Keratinocyte (primary cell): Measurements from ENCODE around the gene MAP4K2. TPM values are rescaled to one million over a fixed set of nuclear protein-coding genes. Genes with fewer than 3 reads are reported as not detected.
A peak's percentile ranks its signal among the peaks of the same experiment; 100 is the strongest.

Experiments used
- DNase-seq: peaks from one replicate; pipeline ENCODE4 v3.0.0-alpha.2; 2011; ENCODE audit warnings: low read depth, missing footprints, low spot score
- FAIRE-seq: peaks from 2 replicates; lab custom pipeline; 2011; peaks lifted over from hg19 to GRCh38; lab: Jason Lieb, UNC
- H2AFZ ChIP-seq: 2 replicates; pipeline ENCODE4 v1.6.0; 2012; ENCODE audit warnings: low read length, control low read depth, inconsistent platforms; ENCODE audit not compliant: control insufficient read depth
- H3K27ac ChIP-seq: 2 replicates; pipeline ENCODE4 v1.5.1; 2011; ENCODE audit warnings: low read length; ENCODE audit not compliant: control insufficient read depth, insufficient read depth
- H3K27me3 ChIP-seq: 3 replicates; pipeline ENCODE4 v1.6.0; 2011; ENCODE audit warnings: low read length; ENCODE audit not compliant: control insufficient read depth, insufficient read depth; ENCODE audit errors: extremely low read depth
- H3K36me3 ChIP-seq, 2 experiments: 2 replicates in 1 of 2; 3 replicates in 1 of 2; pipeline ENCODE4 v1.5.1; 2011; ENCODE audit warnings: low read length in 2 of 2, mild to moderate bottlenecking in 1 of 2; ENCODE audit not compliant: control insufficient read depth in 2 of 2, insufficient read depth in 2 of 2; ENCODE audit errors: extremely low read depth in 1 of 2
- H3K4me1 ChIP-seq: 3 replicates; pipeline ENCODE4 v1.5.1; 2011; ENCODE audit warnings: low read length; ENCODE audit not compliant: control insufficient read depth, insufficient read depth; ENCODE audit errors: extremely low read depth
- H3K4me2 ChIP-seq: 3 replicates; pipeline ENCODE4 v1.6.0; 2011; ENCODE audit warnings: low read depth, low read length; ENCODE audit not compliant: control insufficient read depth, insufficient read depth; ENCODE audit errors: extremely low read depth
- H3K4me3 ChIP-seq, 3 experiments: fragments of 200-600 bp in 1 of 3; sonication (generic) in 1 of 3; 2 replicates in 2 of 3; 3 replicates in 1 of 3; pipeline ENCODE4 v1.5.1; 2011 to 2016; ENCODE audit warnings: low read length in 3 of 3, mild to moderate bottlenecking in 3 of 3, control low read depth in 2 of 3, inconsistent platforms in 1 of 3, low read depth in 1 of 3, mixed read lengths in 1 of 3, mixed run types in 1 of 3, moderate library complexity in 1 of 3; ENCODE audit not compliant: control insufficient read depth in 2 of 3, insufficient read depth in 2 of 3; ENCODE audit errors: extremely low read depth in 1 of 3
- H3K79me2 ChIP-seq: 2 replicates; pipeline ENCODE4 v1.6.0; 2012; ENCODE audit warnings: low read length; ENCODE audit not compliant: control insufficient read depth, insufficient read depth
- H3K9ac ChIP-seq: 3 replicates; pipeline ENCODE4 v1.6.0; 2011; ENCODE audit warnings: low read length; ENCODE audit not compliant: control insufficient read depth, insufficient read depth; ENCODE audit errors: extremely low read depth
- H3K9me1 ChIP-seq: 3 replicates; pipeline ENCODE4 v1.6.0; 2011; ENCODE audit warnings: low read length; ENCODE audit not compliant: control insufficient read depth, insufficient read depth; ENCODE audit errors: extremely low read depth
- H3K9me3 ChIP-seq: 2 replicates; pipeline ENCODE4 v1.5.1; 2012; ENCODE audit warnings: low read depth, low read length; ENCODE audit not compliant: control insufficient read depth
- H4K20me1 ChIP-seq: 3 replicates; pipeline ENCODE4 v1.6.0; 2011; ENCODE audit warnings: low read length; ENCODE audit not compliant: control insufficient read depth, insufficient read depth; ENCODE audit errors: extremely low read depth
- CTCF ChIP-seq, 3 experiments: IDR thresholded peaks in 1 of 3; conservative IDR thresholded peaks in 1 of 3; optimal IDR thresholded peaks in 1 of 3; 2 replicates in 2 of 3; 3 replicates in 1 of 3; pipeline versions ENCODE3 to v1.5.1; 2011; ENCODE audit warnings: low read length in 3 of 3, mild to moderate bottlenecking in 3 of 3, moderate library complexity in 2 of 3, control low read depth in 1 of 3, inconsistent platforms in 1 of 3; ENCODE audit not compliant: insufficient read depth in 2 of 3; ENCODE audit errors: extremely low read depth in 1 of 3
- EZH2 ChIP-seq: IDR thresholded peaks from one replicate; pipeline ENCODE4 v1.6.1; 2012; ENCODE audit warnings: inconsistent platforms, mild to moderate bottlenecking, low read length, moderate library complexity
- dilution Hi-C: fragments of 300-500 bp; cut with MboI; formaldehyde crosslinking; loops from one replicate; pipeline ENCODE4 v1.7.0; 2020; ENCODE audit warnings: low sequenced_read_pairs; ENCODE audit not compliant: extremely low pct_ligation_motif_present
- polyA plus RNA-seq, 5 experiments: library from polyadenylated mRNA; depleted of rRNA in 3 of 5; stranded (reverse) in 3 of 5; stranded (forward) in 1 of 5; unstranded in 1 of 5; fragments of >200 nt; gene quantifications; 1 replicate in 1 of 5; 2 replicates in 3 of 5; 3 replicates in 1 of 5; pipeline versions ENCODE4 v1.2.1 to v1.2.3, GENCODE V29; 2011 to 2012; ENCODE audit warnings: missing spikeins in 2 of 5, low read depth in 1 of 5, low replicate concordance in 1 of 5

The MAP4K2 gene
- polyA plus RNA-seq, 1 donor (not counting 4 experiments of a cell fraction or from before 2014, with no cell fraction given) = 6.7 TPM

GRCh38 chr11:64744544-64745188, 58.3 kb downstream of the MAP4K2 start:
- Histone ChIP-seq H3K9ac (no peak overlapping the region), H3K79me2 (no peaks in the 10 kb centered on the region), H3K36me3 (no peaks in the 10 kb centered on the region), H3K4me3 (no peak overlapping the region), H2AFZ (no peak overlapping the region), H3K27me3 (peaks cover 69% of the 10 kb centered on the region), H3K4me2 (no peak overlapping the region), H3K9me1 (no peaks in the 10 kb centered on the region), H3K4me1 (peaks cover 28% of the 10 kb centered on the region), H4K20me1 (no peaks in the 10 kb centered on the region), H3K9me3 (no peaks in the 10 kb centered on the region), H3K27ac (no peak overlapping the region)
- DNase-seq (no peak), FAIRE-seq (no peak)
- dilution Hi-C loops = no loop called here
- no peak for TF ChIP-seq EZH2
- no peak for TF ChIP-seq CTCF (optimal IDR thresholded peaks at IDR 0.05 in 1 of 3, IDR thresholded peaks at IDR 0.05 in 1 of 3, conservative IDR thresholded peaks at IDR 0.05 in 1 of 3; ENCODE audit: extremely low read depth in 1 of 3, insufficient read depth in 2 of 3, low read length in 3 of 3)

- no peaks in the 10 kb centered on the region for H3K9me3 ChIP-seq
These were observed 59.1 kb downstream of the MAP4K2 start, which contains the start of gene RASGRP2 for GRCh38 chr11:64743591-64744543. RASGRP2 (minus strand) TSS chr11:64744142; CDS start chr11:64742866, 1,276 bp downstream.

More at GRCh38 chr11:64743591-64744543, 59.1 kb downstream of the MAP4K2 start, which contains the start of gene RASGRP2:
- Histone ChIP-seq H3K4me3 (peak within 1 kb of the TSS in 1 of 3 experiments; percentile 61), H2AFZ (no peak within 1 kb of the TSS), H3K4me2 (peak within 1 kb of the TSS; percentile 90), H3K36me3 (no peaks in the 10 kb centered on the region), H3K9me1 (no peaks in the 10 kb centered on the region), H3K9ac (no peak within 1 kb of the TSS), H4K20me1 (no peaks in the 10 kb centered on the region), H3K79me2 (no peaks in the 10 kb centered on the region), H3K27ac (no peak within 1 kb of the TSS), H3K27me3 (peaks cover 74% of the 10 kb centered on the region), H3K4me1 (peaks cover 28% of the 10 kb centered on the region)
- dilution Hi-C loops = no loop called here
- TF ChIP-seq EZH2 (peak; percentile 100), CTCF (optimal IDR thresholded peaks at IDR 0.05 in 1 of 3, IDR thresholded peaks at IDR 0.05 in 1 of 3, conservative IDR thresholded peaks at IDR 0.05 in 1 of 3; ENCODE audit: extremely low read depth in 1 of 3, insufficient read depth in 2 of 3, low read length in 3 of 3) (peak; percentile 53 to 78 (median 76))
- FAIRE-seq = no peak
- DNase-seq = no peak
